Stomach (tissue), 4 donors: ENCODE results near the gene CDH26.

Experiments used
- EP300 ChIP-seq: sonication (generic); formaldehyde crosslinking; IDR thresholded peaks from one replicate; pipeline ENCODE4 v1.6.1; 2017; ENCODE audit warnings: antibody characterized with exemption
- TF ChIP-seq, protein P1 (sequence below), 7 experiments: fragments of 450-650 bp in 4 of 7; fragments of 200-600 bp in 3 of 7; sonication (generic) in 3 of 7; IDR thresholded peaks; one replicate each; pipeline ENCODE4 v1.5.1; 2016 to 2019; ENCODE audit warnings: antibody characterized with exemption in 7 of 7, control low read depth in 2 of 7, mild to moderate bottlenecking in 1 of 7

DNA sequence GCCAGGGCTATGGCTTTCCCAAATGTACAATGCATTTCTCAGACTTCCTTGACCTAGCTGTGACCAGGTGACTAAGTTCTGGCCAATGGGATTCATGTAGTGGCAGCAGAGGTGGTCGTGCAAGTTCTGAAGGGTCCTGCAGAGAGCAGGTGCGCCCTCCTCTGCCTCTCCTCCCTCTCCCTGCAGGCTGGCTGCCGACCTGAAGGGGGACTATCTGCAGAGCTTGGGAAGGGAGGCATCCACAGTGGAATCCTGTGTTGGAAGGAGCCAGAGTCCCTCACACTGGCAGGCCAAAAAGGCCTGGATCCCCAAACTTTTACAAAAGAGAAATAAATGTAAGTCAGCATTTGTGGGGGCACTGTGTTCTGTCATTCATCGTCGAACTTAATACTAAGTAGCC lies 66.6 kb downstream of the CDH26 start:
- TF ChIP-seq, protein P1, sequence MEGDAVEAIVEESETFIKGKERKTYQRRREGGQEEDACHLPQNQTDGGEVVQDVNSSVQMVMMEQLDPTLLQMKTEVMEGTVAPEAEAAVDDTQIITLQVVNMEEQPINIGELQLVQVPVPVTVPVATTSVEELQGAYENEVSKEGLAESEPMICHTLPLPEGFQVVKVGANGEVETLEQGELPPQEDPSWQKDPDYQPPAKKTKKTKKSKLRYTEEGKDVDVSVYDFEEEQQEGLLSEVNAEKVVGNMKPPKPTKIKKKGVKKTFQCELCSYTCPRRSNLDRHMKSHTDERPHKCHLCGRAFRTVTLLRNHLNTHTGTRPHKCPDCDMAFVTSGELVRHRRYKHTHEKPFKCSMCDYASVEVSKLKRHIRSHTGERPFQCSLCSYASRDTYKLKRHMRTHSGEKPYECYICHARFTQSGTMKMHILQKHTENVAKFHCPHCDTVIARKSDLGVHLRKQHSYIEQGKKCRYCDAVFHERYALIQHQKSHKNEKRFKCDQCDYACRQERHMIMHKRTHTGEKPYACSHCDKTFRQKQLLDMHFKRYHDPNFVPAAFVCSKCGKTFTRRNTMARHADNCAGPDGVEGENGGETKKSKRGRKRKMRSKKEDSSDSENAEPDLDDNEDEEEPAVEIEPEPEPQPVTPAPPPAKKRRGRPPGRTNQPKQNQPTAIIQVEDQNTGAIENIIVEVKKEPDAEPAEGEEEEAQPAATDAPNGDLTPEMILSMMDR (IDR thresholded peaks at IDR 0.05), result no peak
- no peak for TF ChIP-seq EP300
